Small intestine (tissue), 7 donors: ENCODE data around the gene RUNX2. TPM values are rescaled to one million over a fixed set of nuclear protein-coding genes. Genes with fewer than 3 reads are reported as not detected.

Experiments used
- DNase-seq, 2 donors: peaks; one replicate each; pipeline versions ENCODE4 v3.0.0 to v3.0.0-alpha.2; 2013
- FAIRE-seq: peaks from 2 replicates; lab custom pipeline; 2012; peaks lifted over from hg19 to GRCh38; lab: Jason Lieb, UNC
- H3K27ac ChIP-seq, 3 donors: one replicate each; pipeline ENCODE4 v1.5.1; 2013; ENCODE audit warnings: low read length in 2 of 3, mild to moderate bottlenecking in 2 of 3, control low read depth in 1 of 3, inconsistent platforms in 1 of 3, low read depth in 1 of 3, moderate library complexity in 1 of 3
- H3K27me3 ChIP-seq, 3 donors: one replicate each; pipeline ENCODE4 v1.6.1; 2013; ENCODE audit warnings: low read length in 3 of 3, inconsistent platforms in 1 of 3; ENCODE audit not compliant: control insufficient read depth in 3 of 3, insufficient read depth in 3 of 3
- H3K36me3 ChIP-seq, 3 donors: one replicate each; pipeline ENCODE4 v1.6.1; 2013; ENCODE audit warnings: low read length in 3 of 3, inconsistent platforms in 1 of 3, low read depth in 1 of 3, mild to moderate bottlenecking in 1 of 3, moderate library complexity in 1 of 3; ENCODE audit not compliant: control insufficient read depth in 3 of 3, insufficient read depth in 2 of 3
- H3K4me1 ChIP-seq, 3 donors: one replicate each; pipeline ENCODE4 v1.6.1; 2013; ENCODE audit warnings: low read length in 2 of 3, inconsistent platforms in 1 of 3, low read depth in 1 of 3, mild to moderate bottlenecking in 1 of 3, moderate library complexity in 1 of 3; ENCODE audit not compliant: control insufficient read depth in 3 of 3, insufficient read depth in 2 of 3
- H3K4me3 ChIP-seq, 3 donors: one replicate each; pipeline ENCODE4 v1.5.1; 2013; ENCODE audit warnings: low read length in 3 of 3, control low read depth in 1 of 3, inconsistent platforms in 1 of 3, low read depth in 1 of 3, mild to moderate bottlenecking in 1 of 3, moderate library complexity in 1 of 3
- H3K9me3 ChIP-seq, 2 donors: one replicate each; pipeline ENCODE4 v1.6.1; 2013; ENCODE audit warnings: low read depth in 1 of 2, low read length in 1 of 2; ENCODE audit not compliant: control insufficient read depth in 2 of 2, insufficient read depth in 1 of 2
- WGBS, 3 donors: extraction: QIAGEN DNeasy Blood & Tissue Kit; methylation state at CpG; one replicate each; pipeline ENCODE4 v1.1.7; 2013; 5-methylcytosine and 5-hydroxymethylcytosine counted together
- polyA plus RNA-seq, 4 donors: library from polyadenylated mRNA; stranded (reverse) in 3 of 4; unstranded in 1 of 4; fragments of 200-250 nt in 3 of 4; fragments of 120-200 nt in 1 of 4; gene quantifications; one replicate each; pipeline versions ENCODE4 v1.2.1 to v1.2.3, GENCODE V29; 2013
- donor health status: healthy with polysubstance abuse.
- donor health status: control.
- donor health status: control.
- donor health status: Bipolar disorder and iron deficiency.
- donor health status: healthy.

RUNX2 gene
- polyA plus RNA-seq, 4 donors = under 0.01 to 2.5 (median 0.94) TPM

GRCh38 chr6:45486736-45487135, 158.6 kb downstream of the RUNX2 start:
- DNase-seq (no peak), FAIRE-seq (no peak)
- no peaks in the 10 kb centered on the region for H3K36me3 ChIP-seq
- no peaks in the 10 kb centered on the region for H3K27me3 ChIP-seq
- 76 to 84% (median 80%) methylated on average over 4 of the region's 4 CpGs for WGBS, 3 donors
- no peaks in the 10 kb centered on the region for H3K9me3 ChIP-seq
- no peaks in the 10 kb centered on the region for H3K4me1 ChIP-seq
- no peak overlapping the region for H3K27ac ChIP-seq
- no peak overlapping the region for H3K4me3 ChIP-seq

DNA sequence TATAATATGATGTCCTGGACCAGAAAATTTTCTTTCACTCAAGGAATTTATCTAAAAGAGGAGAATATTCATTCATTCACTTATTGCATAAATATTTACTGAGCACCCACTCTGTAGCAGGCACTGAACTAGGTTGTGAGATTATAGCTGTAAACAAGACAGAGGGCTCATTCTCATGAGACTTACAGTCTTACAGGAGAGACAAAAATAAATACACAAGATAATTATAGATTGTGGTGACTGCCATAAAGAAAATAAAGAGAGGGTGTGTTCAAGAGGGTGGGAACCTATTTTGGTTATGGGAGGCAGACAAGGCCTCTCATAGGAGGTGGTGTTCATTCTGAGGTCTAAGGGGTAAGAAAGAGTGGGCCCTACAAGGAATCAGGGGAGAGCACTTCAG, 159.5 kb downstream of the RUNX2 start:
- no peak overlapping the region for H3K4me3 ChIP-seq
- no peak for FAIRE-seq
- no peak for DNase-seq
- H3K27ac ChIP-seq = no peak overlapping the region
- H3K9me3 ChIP-seq = no peaks in the 10 kb centered on the region
- no peaks in the 10 kb centered on the region for H3K27me3 ChIP-seq
- H3K4me1 ChIP-seq = no peaks in the 10 kb centered on the region
- H3K36me3 ChIP-seq = peaks cover 0 to 2% (median 0%) of the 10 kb centered on the region in 3 donors

- Histone ChIP-seq H3K9me3 (no peaks in the 10 kb centered on the region), H3K4me1 (no peaks in the 10 kb centered on the region), H3K36me3 (peaks cover 0 to 2% (median 0%) of the 10 kb centered on the region in 3 donors), H3K27me3 (no peaks in the 10 kb centered on the region), H3K27ac (no peak overlapping the region), H3K4me3 (no peak overlapping the region)
- DNase-seq = no peak
- no peak for FAIRE-seq
These were observed 160.1 kb downstream of the RUNX2 start for GRCh38 chr6:45488269-45488668.

DNA sequence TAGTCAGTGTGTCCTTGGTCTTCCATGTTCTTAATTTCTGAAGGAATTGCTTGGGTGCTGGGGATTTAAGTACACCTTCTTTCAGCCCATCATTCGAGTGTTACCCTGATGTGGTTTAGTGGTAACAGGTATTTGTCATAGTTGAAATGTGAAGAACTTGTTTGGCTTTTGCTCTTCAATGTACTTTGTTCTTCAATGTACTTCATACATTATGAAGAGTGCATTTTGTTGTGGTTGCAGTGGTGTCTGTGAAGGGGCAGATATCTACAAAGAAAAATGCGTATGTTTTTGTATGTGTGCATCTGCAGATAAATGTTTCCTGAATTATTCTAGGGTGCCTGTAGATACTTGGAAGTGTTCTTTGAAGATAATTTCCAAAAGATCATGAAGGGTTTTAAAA, 160.8 kb downstream of the RUNX2 start:
- DNase-seq (no peak), FAIRE-seq (no peak)
- no peaks in the 10 kb centered on the region for H3K9me3 ChIP-seq
- no peaks in the 10 kb centered on the region for H3K4me1 ChIP-seq
- no peaks in the 10 kb centered on the region for H3K27me3 ChIP-seq
- H3K27ac ChIP-seq = no peak overlapping the region
- H3K4me3 ChIP-seq = no peak overlapping the region
- WGBS, 3 donors = 82 to 91% (median 83%) methylated on average over 2 of the region's 2 CpGs
- H3K36me3 ChIP-seq = peaks cover 0 to 2% (median 0%) of the 10 kb centered on the region in 3 donors

DNA sequence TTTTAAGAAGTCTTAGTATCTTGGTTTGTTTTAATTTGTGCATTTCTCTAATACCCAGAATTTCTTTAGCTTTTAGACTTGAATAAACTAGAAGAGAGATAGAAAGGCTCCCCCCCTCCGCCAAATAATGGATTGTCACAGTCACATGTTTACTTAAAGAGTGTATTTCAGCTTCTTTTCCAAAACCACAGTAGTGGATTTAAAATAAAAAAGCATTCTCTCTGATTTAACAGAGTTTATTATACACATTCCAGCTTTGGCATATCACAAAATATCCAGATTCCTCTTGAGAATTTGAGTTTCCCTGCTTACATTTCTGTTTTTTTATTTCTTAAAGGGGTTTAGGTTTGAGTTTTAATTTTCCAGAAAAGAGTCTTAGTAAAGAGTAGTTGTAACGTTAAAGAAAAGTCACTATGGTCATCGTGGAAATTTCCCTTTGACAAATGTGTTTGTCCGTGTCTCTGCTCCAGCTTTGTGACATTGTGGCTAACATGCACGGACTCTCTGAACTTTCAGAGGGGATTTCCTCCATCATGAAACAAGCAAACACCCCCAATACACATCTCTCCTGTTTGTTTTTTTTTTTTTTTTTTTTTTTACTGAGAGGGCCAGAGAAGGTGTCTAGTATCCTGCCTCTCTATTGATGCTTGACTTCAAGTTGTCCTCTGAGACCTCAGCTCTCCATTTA, 163.1 kb downstream of the RUNX2 start:
- no peak for FAIRE-seq
- WGBS, 3 donors = 61 to 88% (median 79%) methylated on average over 5 of the region's 5 CpGs

DNA sequence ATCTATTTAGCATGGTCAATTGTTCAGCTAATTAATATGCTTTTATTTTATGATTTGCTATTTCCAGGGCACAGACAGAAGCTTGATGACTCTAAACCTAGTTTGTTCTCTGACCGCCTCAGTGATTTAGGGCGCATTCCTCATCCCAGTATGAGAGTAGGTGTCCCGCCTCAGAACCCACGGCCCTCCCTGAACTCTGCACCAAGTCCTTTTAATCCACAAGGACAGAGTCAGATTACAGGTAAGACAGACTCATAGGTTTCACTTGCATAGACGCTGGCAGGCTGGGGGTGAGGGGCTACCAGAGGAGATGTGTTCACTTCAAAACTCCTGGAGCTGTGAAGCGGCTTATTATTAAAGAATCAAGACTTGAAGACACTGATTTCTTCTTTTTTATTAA, 163.7 kb downstream of the RUNX2 start:
- no peak for FAIRE-seq
- H3K27ac ChIP-seq = no peak overlapping the region
- 90 to 92% (median 92%) methylated on average over 6 of the region's 6 CpGs for WGBS, 3 donors

More for the DNA sequence above, 163.1 kb downstream of the RUNX2 start:
- no peak overlapping the region for H3K4me3 ChIP-seq
- H3K27ac ChIP-seq = no peak overlapping the region
- no peaks in the 10 kb centered on the region for H3K4me1 ChIP-seq
- no peaks in the 10 kb centered on the region for H3K9me3 ChIP-seq
- DNase-seq = no peak
- peaks cover 0 to 4% (median 0%) of the 10 kb centered on the region in 3 donors for H3K36me3 ChIP-seq
- no peaks in the 10 kb centered on the region for H3K27me3 ChIP-seq

GRCh38 chr6:45493761-45494160, 165.6 kb downstream of the RUNX2 start:
- H3K9me3 ChIP-seq = no peaks in the 10 kb centered on the region
- H3K4me3 ChIP-seq = no peak overlapping the region
- H3K36me3 ChIP-seq = peaks cover 0 to 4% (median 0%) of the 10 kb centered on the region in 3 donors
- no peak overlapping the region for H3K27ac ChIP-seq
- no peaks in the 10 kb centered on the region for H3K4me1 ChIP-seq
- 97 to 100% (median 98%) methylated on average over 2 of the region's 2 CpGs for WGBS, 3 donors
- FAIRE-seq = no peak
- no peaks in the 10 kb centered on the region for H3K27me3 ChIP-seq
- no peak for DNase-seq

More for the DNA sequence above, 163.7 kb downstream of the RUNX2 start:
- H3K9me3 ChIP-seq = no peaks in the 10 kb centered on the region
- no peaks in the 10 kb centered on the region for H3K4me1 ChIP-seq
- H3K4me3 ChIP-seq = no peak overlapping the region
- no peak for DNase-seq
- no peaks in the 10 kb centered on the region for H3K27me3 ChIP-seq
- peaks cover 0 to 4% (median 0%) of the 10 kb centered on the region in 3 donors for H3K36me3 ChIP-seq

DNA sequence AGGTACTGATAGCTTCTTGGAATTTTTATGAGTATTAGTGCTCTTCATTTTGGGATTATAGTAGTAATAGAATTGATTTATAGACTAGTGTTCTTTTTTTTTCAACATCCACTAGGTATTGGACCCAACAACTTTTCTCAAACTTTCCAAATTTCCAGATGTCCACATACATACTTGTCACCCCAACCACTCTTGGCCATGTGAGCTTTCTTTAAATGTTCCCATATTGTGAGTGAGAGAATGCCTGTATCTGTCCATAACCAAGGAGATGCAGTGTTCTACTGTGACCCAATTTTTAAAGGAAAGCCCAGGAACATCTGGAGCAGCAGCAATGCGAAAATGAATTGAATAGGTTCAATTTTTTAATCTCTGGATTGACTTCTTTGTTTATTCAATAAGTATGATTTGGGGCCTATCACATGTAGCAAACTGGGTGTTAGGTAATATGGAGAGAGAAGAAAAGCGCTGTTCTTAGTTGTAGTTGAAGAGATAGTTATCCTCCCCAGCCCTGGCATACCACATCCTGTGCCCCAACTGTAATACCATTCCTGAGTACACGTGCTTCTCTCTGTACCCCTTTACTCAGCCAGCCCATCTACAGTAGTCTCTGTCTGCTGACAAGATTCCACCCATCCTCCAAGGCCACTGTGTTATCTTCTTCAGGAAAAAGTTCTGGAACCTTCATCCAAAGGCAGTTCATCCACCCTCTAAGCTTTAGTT, 166.4 kb downstream of the RUNX2 start:
- Histone ChIP-seq H3K27me3 (no peaks in the 10 kb centered on the region), H3K36me3 (peaks cover 0 to 4% (median 0%) of the 10 kb centered on the region in 3 donors), H3K4me3 (no peak overlapping the region), H3K4me1 (peaks cover 0 to 4% (median 0%) of the 10 kb centered on the region in 3 donors), H3K9me3 (no peaks in the 10 kb centered on the region), H3K27ac (no peak overlapping the region)
- no peak for DNase-seq
- WGBS, 3 donors = 65 to 84% (median 77%) methylated on average over 3 of the region's 3 CpGs
- no peak for FAIRE-seq
